ENCODE data around the gene MEOX1.

Gene MEOX1

DNA sequence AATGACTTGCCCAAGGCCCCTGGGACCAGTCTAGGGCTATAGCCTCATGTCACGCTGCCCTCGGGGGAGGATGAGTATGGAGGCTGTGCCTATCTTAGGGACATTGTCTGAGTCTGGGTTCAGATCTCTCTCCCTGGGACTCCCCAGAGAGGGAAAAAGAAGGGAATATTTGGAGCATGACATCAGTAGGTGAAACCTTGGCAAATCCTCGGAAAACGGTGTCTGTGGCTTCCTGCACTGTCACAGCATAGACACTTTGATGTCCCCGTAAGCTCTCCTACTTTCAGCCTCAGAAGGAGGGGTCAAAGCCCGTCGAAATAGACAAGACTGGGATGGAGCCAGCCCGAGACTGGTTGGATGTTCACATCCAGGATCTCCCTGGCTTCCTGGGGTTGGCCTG, 11.3 kb downstream of the MEOX1 start:
- DNase-seq = no peak

DNA sequence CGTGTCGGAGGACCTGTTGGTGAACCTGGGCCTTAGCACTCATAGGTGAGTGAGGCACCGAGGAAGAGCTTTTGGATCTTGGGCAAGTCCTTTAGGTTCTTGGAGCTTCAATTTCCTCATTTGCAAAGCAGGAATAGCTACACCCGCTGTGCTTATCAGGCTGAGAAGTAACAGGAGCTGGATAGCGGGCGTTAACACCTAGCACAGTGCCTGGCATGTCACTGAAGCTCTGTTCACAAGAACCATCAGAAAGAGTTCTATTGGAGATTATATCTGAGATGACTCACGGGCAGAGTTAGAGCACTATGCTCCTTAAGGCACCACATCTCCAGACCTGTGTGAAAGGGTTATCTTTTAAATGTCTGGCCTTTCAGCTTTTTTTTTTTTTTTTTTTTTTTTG, 12.8 kb downstream of the MEOX1 start:
- DNase-seq = no peak

DNA sequence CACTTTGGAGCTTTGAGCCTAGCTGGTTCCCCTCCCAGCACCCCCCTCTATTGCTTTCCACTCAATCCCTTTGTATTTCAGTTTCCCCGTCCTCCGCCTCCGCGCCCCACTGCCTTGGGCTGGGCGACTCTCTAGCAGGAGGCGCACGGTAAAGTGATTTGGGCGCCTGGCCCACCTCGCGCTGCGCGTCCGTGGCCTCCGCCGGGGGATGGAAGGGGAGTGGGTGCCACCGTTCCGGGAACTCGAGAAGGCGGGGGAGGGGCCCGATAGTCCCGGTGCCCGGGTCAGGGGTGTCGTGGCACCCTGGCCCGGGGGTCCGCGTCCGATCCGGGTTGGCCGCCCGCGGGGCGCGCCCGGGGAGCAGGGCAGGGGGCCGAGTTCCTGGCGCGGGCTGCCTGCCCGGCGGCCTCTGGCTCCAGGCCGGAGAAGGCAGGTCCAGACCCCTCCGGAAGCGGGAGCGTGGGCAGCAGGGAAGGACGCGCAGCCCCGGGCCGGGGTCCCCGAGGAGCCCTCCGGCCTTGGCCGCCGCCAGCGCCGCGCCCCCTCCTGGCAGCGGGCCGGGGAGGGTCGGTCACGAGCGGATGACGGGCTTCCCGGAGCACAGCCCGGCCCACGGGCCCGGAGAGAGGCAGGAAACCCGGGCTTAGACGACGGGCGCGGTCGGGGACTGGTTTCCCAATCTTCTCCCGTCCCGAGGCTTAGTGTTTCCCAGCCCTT, 15.8 kb downstream of the MEOX1 start:
- DNase-seq = no peak

DNA sequence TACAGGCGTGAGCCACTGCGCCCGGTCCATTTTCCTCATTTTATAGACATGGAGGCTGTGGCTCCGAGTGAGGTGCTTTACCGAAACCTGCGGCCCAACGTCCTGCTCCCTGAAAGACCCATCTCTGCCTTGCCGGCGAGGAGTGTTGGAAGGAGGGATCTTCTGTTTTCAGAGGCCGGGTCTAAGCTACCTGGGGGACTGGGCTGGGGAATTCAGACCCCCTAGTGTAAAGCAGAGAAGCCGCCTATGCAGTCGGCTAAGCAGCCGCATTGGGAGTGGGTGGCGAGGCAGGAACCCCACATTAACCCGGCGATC, 16.3 kb downstream of the MEOX1 start:
- no peak for DNase-seq

DNA sequence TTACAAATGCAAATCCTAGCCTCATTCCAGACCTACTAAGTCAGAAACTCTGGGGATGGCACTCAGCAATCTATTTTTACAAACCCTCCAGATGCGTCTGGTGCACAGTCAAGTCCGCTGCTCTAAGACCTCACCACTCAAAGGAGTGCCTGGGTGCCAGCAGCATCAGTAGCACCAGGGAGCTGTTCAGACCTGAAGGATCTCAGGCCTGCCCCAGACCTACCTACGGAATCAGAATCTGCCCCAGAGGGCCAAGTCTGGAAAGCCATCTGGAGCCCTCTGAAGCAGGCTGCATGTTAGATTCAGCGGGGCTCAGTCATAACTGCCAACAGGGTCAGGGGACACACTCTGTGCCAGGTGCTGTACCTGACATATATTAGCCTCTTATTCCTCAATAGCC, 17.6 kb downstream of the MEOX1 start:
- no peak for DNase-seq

DNA sequence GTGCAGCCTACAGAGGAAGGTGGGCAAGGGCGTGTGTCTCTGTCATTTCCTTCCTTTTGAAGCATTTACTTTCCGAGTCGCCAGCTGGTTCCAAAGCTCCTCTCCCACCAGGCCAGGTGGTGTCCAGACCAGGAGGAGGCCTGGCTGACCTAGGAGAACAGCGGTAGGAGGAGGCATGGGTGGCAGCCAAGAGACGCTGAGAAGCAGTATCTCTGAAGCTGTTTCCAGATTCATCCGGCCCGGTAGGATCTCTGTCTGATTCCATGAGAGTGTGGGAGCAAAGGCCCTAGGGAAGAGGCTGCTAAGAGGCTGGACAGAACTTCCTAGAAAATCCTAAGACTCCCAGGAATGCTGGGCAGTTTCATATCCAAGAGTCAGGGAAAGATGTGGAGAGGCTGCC, 20.3 kb downstream of the MEOX1 start:
- no peak for DNase-seq

DNA sequence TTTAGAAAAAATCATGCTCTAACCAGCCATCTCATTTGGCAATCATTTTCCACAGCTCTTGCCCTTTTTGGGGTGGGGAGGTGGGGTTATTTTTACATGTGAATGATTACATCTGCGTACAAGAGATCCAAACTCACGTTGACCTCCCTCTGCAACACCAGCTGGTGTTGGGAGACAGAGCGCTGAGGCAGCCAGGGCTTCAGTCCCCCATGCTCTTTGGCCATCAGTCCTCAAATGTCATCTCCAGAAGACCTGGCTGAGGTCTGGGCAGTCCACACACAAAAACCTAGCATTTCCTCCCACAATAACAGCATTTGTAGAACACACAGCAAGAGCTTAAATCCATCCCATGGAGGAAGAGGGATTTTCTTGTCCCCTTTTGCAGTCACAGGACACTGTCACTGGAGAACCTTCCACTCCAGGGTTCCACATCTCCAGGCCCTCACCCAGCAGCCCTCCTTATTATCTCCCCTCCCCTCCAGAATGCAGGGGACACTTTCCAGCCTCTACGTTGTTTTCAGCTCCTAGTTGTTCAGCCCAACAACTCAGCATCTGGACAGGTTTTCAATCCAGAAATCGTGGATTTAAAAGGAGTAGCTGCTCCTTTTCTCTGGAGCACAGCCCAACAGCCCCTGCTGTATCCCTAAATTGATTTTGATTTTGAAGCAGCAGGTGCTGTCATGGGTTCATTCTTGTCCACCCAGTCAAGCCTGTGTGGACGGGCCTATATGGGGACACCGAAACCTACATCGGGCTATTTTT, 21.1 kb downstream of the MEOX1 start:
- no peak for DNase-seq

DNA sequence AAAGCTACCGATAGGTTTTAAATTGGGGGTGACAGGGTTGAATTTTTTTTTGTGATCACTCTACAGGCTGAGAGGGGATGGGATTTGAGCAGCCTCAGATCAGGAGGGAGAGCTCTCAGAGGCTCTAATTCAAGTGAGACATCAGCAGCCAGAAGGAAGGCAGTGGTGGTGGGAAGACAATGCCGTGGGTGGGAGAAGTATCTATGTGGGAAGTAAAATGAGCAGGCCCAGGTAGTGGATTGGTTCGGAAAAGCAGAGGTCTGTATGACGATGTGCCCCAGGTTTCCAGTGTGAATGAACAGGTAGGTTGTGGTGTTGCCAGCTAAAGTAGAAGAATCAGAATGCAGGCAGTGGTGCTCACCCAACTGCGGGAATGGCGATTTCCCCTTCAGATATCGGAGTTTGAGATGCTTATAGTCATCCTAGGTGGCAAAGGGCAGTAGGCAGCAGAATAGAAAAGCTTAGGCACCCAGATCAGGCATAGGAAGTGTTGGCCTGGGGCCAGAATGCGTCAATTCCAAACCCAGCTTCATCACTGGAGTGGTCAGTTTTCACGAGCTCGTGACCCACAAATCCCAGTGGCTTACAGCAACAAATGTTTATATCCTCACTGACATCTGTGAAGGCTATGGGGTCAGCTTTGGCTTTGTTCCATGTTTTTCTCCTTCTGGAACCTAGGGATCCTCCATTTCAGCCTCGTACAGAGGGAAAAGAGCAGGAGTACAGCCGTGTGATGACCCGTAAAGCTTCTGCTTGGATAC, 24.0 kb downstream of the MEOX1 start:
- no peak for DNase-seq

DNA sequence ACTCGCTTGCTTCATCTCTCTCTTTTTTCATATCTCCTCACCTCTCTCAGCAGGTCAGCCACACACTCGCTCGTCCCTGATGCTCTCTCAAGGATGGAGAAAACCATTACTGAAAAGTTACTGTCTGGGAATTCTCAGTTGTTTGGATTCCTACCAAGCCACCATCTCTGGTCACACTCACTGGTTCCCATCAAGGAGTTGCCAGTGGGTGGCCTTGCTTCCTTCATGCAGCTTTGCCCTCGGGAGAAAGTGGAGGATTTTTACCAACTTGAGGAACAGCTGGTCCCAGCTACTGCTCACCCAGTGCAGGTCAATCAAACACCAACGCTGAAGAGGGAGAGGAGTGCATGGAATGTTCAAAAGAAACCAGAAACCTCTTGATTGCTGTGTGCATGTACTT, 25.3 kb downstream of the MEOX1 start:
- DNase-seq = no peak

DNA sequence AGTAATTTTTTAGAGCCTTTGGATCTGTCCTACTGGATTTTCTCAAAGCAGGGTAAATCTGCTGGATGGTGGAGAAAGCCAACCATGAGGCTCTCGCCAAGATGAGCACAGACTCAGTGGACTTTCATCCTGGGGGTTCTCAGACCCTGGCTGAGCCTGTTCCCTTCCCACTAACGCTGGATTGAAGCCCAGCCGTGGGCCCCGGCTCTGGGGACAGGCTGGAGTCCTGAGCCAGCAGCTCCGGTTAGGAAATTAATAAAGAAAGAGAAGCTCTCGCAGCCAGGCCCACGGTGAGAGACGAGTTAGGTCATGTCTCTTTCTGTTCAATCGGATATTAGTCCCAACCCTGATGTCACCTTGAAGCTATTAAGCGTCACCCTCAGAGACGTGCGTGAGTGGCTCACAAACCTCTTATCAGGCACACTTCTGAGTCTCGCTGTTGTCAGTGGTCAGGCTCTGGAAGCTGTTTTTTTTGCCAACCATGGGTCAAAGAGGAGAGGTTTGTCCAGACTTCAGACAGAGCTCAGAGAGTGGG, 27.1 kb downstream of the MEOX1 start:
- no peak for DNase-seq

DNA sequence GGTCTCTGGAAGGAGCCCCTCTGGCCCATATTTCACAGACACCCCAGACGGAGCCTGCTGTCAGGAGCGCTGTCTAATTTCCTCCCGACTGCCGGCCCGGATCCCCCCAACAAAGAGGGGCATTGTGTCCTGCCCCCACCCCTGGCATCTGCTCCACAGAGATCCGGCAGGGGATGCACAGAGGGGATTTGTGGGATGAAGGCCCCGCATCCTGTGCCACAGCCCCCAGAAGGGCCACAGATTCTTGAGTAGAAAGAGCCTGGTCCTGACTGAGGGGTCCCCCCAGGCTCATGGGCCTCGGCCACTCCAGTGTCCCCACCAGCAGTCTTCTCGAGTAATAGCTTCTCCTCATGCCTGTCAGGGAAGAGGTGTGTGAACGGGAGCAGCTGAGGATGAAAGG, 29.5 kb downstream of the MEOX1 start:
- DNase-seq = no peak

DNA sequence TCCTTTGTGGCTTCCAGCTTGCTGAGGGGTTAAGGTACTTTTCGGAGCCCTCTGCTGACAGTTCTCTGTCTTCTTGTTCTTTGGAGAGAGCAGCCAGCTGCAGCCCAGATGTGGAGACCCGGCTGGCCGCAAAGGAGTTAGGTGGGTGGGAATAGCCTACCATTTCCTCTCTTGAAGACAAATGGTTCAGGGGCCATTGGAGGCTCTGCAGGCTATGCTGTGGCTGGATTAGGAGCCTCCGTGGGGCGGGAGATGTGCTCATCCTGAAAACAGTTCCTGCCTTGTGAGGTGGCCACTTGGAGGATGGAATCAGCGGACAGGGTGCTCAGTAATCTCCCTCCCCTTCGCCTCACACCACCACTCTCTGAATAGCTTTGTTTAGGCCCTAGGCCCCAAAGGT, 30.3 kb downstream of the MEOX1 start:
- DNase-seq = no peak

DNA sequence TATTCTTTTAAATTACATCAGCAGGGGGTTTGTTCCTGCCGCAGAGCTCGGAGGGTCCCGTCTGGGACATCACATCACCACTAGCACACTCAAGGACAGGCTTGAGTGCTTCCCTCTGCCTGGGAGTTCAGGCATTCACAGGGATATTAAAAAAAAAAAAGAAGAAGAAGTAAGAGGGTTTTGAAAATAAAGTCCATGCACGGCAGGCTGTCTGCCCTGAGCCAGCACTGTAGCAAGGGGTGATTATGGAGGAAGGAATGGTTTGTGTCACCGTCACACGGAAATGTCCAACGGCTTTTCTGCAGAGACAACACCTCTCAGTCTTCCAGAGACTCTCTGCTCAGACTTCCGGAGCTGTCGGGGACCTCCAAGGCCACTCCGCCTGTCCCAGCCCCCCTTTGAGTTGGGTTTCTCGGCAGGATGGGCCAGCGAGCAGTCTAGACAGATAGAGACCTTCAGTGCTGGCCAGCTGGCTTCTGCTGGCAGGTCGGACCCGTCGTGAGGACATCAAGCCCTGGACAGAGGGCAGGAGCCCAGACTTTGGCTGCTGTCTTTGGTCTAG, 33.6 kb downstream of the MEOX1 start:
- no peak for DNase-seq

DNA sequence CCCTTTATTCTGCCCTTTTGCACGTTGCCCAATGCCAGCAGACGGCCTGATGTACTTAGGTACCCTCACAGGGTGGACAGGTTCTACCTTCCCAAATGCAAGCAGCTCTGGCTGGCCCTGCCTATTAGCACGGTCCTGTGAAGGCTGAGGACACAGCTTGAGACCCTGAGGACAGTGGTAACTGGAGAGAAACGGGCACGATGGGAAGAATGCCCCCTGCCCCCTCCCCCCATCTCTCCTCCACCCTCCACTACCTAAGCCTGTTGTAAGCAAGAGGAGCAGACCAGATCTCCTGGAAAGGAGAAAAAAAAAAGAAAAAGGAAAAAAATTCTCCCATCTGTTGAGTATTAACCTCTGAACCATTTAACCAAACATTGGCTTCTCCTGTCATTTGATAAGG, 34.1 kb downstream of the MEOX1 start:
- DNase-seq = no peak

DNA sequence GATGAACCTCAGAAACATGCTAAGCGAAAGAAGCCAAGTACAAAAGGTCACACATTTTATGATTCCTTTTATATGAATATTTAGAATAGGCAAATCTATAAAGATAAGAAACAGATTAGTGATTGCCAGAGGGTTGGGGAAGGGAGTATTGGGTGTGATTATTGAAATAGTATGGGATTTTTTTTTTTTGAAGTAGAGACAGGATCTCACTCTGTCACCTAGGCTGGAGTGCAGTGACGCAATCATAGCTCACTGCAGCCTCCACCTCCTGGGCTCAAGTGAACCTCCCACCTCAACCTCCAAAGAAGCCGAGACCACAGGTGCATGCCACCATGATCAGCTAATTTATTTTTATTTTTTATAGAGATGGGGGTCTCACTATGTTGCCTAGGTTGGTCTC, 35.7 kb downstream of the MEOX1 start:
- DNase-seq = no peak

DNA sequence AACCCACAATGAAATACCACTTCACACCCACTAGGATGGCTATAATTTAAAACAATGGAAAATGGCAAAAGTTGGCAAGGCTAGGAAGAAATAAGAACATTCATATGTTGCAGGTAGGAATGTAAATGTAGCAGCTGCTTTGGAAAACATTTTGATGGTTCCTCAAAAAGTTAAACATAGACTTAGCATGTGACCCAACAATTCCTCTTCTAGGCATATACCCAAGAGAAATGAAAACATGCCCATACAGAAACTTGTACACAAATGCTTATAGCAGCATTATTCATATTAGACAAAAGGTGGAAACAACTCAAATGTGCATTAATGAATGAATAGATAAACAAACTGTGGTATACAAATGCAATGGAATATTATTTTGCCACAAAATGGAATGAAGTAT, 36.1 kb downstream of the MEOX1 start:
- no peak for DNase-seq

DNA sequence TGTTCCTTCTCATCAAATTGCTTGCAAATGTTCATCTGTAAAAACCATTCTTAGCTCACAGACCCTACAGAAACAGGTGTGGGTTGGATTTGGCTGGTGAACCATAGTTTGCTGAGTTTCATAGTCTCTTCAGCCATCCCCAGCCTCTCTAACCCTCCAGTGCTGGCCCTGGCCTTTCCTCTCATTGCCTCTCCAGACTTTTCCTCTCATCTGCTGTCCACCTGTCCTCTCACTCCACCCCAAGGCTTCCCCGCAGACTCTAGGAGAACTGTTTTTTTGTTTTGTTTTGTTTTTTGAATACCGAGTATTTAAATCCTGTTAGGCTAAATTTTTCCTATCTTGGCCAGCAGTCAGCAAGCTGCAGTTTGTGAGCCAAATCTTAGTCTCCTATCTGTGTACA, 41.1 kb downstream of the MEOX1 start:
- DNase-seq = no peak

DNA sequence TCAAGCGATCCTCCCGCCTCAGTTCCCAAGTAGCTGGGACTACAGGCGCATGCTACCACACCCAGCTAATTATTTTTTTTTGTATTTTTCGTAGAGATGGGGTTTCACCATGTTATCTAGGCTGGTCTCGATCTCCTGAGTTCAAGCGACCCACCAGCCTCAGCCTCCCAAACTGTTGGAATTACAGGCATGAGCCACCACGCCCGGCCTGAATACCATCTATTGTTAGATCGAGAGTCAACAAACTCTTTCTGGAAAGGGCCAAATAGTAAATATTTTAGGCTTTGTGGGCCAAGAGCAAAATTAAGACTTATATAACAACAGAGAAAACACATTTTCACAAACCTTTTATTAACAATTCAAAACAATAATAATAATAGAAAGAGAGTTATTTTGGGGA, 41.6 kb downstream of the MEOX1 start:
- DNase-seq = no peak

DNA sequence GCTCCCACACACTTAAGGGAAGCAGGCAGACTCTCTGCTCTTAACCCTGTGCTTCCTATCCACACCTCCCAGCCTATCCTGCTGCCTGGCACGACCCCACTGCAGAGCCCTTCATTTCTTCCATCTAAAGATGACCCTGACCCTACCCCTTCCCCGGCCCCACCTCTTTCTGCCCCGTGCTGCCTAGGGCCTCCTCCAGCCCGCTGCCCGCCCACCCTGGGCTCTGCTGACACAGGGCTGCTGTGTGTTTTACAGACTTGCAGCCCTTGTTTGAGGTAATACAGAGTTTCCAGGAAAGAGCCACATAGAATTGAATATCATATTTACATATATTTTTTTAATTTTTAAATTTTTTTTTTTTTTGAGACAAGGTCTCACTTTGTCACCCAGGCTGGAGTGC, 42.0 kb downstream of the MEOX1 start:
- DNase-seq = no peak

DNA sequence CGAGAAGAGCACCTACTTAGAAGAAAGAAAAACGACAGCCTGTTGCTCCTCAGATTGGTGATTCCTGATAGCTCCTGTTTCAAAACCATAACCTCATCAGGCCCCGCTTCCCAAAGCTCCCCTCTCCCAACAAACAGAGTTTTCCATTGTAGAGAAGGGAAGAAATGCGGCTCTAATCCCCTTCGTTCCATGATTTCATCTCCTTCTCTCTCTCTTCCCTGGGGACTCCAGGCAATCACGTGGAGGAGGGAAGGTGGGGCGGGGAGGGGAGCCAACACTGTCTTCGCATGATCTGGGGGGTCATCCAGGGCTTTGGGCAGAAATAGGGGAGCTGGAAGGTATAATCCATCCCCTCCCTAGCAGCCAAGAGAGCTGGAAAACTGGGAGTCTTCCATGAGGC, 43.4 kb downstream of the MEOX1 start:
- no peak for DNase-seq

DNA sequence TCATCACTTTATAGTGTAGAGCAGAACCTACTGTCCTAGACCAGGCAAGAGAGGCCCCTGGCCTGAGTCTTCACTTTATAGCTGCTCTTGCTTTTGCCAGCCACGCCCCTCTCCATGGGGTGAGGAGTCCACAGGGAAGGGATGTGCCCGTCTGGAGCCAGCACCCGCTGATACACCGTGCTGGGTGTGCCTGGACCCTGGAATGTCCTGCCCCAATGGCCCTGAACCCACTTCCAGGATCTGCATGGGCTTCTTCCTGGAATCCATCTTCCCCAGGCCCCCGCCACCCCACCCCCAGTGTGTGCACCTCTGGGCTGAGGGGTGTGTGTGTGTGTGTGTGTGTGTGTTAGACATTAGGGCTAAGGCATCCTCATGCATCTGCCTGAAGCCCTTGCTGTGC, 44.9 kb downstream of the MEOX1 start:
- no peak for DNase-seq

DNA sequence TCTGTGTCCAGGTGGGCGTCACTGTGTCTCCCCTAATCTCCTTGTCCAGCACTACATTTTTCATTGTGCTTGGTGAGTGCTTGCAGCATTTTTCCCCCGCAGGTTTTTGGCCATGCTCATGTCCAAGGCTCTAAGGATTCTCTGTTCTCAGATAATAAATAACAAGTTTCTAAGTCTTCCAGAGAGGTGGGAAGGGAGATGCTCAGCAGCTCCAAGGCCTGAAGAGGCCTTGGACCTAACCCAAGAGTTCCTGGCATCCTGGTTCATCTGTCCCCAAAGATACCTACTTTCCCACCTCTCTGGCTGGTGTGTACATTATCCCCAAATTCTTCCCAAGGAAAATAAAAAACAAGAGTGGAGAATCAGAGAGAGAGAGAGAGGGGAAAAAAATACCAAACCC, 45.3 kb downstream of the MEOX1 start:
- DNase-seq = no peak

DNA sequence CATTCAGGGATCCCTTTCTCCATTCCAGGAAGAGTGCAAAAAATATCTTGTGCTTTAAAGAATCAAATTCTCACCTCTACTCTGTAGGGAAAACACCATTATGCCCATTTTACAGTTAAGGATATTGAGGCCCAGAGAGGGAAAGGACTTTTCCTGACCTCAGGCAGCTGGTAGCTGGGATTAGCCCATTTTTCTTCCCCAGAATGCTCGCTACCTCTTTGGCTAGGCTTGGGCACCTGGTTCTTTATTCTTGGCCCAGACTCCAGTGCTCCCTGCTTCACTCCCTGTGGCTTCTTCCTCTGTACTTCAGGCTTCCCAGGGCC, 45.7 kb downstream of the MEOX1 start:
- no peak for DNase-seq
